ENCODE measurements around the gene ABCC11.
A peak's percentile ranks its signal among the peaks of the same experiment; 100 is the strongest.

The ABCC11 gene

GRCh38 chr16:48124266-48124665, 123.1 kb downstream of the ABCC11 start:
- no peak for DNase-seq

DNA sequence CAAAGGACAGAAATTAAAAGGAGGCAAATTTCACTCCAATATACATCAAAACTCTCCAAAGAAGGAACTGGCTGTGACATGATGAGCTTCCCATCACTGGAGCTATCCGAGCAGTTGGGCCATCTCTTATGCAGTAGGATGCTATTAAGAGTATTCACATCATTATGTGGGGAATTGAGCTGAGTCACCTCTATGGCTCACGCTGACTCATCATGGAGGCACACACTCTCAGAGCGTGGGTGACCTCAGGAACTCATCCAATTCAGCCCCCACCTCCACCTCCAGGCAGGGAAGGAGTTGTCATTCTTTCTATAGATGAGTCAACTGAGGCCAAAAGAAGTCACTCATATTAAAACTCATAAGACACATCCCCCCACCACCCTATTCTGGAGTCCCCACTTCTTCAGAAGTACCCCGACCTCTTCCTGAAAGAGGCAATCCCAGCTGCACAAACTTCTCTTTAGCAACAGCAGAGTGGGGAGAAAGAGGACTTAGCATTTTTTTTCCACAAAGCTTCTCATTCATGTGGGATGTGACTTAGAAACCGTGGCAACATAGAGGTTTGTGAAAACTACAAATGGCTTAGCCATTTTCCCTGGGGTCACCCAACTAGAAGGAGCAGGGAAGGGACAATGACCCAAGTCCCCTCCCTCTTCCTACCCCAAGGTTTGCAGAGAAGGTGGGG, 124.1 kb downstream of the ABCC11 start:
- DNase-seq: peak; percentile 99

DNA sequence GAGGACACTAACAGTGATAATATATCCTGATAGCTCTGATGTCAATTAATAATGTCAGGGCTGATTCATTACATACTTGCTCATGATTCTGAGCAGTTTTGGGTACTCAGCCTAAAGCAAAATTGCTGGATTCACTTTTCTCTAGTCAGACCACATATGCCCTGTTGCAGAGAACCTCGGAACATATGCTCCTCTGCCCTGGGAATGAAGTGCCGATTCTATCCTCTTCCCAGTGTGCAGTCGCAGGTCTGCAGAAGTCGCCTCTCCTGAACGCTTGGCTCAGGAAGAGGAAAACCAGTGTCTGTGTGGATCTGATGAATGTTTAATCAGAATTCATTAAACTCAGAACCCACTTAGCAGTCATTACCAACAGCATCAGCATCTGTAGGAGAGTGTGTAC, 126.1 kb downstream of the ABCC11 start:
- DNase-seq: no peak

DNA sequence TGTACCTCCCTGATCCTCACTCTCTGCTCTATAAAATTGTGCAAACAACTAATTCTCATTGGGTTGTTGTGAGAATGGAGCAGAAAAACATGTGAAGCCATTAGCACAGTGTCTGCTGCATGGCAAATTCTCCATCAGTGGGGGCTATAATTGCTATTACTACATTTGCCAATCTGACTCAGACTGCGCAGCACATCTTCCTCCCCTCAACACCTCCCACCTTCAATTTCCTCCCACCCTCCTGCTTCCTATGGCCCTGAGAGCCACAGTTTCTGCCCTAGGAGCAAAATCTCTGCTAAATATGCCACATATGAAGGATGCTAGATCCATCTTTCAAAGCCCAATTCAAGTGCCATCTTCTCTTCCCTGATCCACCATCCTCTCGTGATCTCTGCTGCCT, 128.5 kb downstream of the ABCC11 start:
- no peak for DNase-seq

GRCh38 chr16:48117217-48118105, 129.9 kb downstream of the ABCC11 start:
- DNase-seq: peak; percentile 44

Data from EL (cell line).